PC-3 (cell line): ENCODE results near the gene BLNK.
"Not testable (repeated sequence)": the region's sequence is repeated elsewhere in the genome, so short reads cannot be mapped to it uniquely, and the experiment has no call there.

ENCODE experiments used
- CTCF ChIP-seq: fragments of 300-600 bp; sonication (generic); conservative IDR thresholded peaks from 2 replicates; pipeline ENCODE4 v1.5.1; 2017; ENCODE audit warnings: antibody characterized with exemption, low read depth, mild to moderate bottlenecking, low read length
- EZH2 ChIP-seq: fragments of 300-600 bp; sonication (generic); IDR thresholded peaks from one replicate; pipeline ENCODE4 v1.6.1; 2017; ENCODE audit warnings: antibody characterized with exemption, mild to moderate bottlenecking, low read length; ENCODE audit not compliant: unreplicated experiment

- not testable (repeated sequence) for TF ChIP-seq EZH2, CTCF
Measured at GRCh38 chr10:96189505-96189904, 81.9 kb downstream of the BLNK start.
